ENCODE measurements around the gene TREH.
"Not testable (repeated sequence)": the region's sequence is repeated elsewhere in the genome, so short reads cannot be mapped to it uniquely, and the experiment has no call there.

Gene TREH

DNA sequence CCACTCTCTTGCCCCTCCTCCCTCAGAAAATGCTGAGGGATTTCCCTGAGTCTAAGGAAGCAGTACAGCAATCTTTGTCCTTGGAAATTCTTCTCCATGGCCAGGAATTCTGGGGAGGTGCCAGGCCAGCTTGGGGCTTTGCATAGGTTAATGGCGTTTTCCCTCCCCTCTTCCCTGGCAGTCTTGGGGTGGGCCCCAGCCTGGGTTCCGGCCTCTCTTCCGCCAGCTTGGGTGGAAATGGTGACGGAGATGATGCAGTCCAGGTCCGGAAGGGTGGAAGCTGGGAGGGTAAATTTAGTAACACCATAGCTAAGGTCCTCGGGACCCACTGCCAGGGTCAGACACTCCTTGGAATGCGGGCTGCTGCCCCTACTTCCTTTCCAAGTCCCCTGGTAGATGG is 67.1 kb downstream of the TREH start:
- DNase-seq (ENCODE audit: low read depth in 1 of 2, low spot score in 1 of 2) = no peak

- DNase-seq (ENCODE audit: low read depth in 1 of 2, low spot score in 1 of 2) = not testable (repeated sequence)
Observed at GRCh38 chr11:118611433-118611795, 68.0 kb downstream of the TREH start.

GRCh38 chr11:118610773-118611432 is 68.5 kb downstream of the TREH start:
- DNase-seq (ENCODE audit: low read depth in 1 of 2, low spot score in 1 of 2) = peak; percentile 75 to 76

DNA sequence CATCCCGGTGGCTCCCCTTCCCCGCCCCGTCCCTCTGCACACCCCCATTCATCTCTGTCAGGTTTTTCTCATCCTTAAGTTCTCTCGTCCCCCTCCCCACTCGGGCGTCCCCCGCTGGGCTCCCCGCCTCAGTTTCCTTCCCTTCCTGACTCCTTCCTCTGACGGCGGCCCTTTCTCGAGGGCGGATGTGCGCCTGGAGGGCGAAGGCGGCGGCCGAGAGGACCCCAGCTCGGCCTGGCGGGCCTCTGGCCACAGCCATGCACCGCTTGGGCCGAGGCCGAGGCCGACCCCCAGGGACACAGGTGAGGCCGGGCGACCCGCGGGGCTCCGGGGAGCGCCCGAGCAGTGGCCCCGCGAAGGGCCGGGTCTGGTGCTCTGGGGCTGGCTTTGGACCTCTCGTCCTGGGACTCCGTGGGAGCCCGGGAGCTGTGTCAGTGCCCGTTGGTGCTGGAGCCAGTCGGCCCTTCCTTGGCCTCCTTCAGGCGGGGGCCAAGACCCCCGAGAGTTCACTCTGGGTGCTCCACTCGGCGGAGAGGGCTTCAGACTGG is 69.2 kb downstream of the TREH start:
- DNase-seq (ENCODE audit: low read depth in 1 of 2, low spot score in 1 of 2) = no peak

DNA sequence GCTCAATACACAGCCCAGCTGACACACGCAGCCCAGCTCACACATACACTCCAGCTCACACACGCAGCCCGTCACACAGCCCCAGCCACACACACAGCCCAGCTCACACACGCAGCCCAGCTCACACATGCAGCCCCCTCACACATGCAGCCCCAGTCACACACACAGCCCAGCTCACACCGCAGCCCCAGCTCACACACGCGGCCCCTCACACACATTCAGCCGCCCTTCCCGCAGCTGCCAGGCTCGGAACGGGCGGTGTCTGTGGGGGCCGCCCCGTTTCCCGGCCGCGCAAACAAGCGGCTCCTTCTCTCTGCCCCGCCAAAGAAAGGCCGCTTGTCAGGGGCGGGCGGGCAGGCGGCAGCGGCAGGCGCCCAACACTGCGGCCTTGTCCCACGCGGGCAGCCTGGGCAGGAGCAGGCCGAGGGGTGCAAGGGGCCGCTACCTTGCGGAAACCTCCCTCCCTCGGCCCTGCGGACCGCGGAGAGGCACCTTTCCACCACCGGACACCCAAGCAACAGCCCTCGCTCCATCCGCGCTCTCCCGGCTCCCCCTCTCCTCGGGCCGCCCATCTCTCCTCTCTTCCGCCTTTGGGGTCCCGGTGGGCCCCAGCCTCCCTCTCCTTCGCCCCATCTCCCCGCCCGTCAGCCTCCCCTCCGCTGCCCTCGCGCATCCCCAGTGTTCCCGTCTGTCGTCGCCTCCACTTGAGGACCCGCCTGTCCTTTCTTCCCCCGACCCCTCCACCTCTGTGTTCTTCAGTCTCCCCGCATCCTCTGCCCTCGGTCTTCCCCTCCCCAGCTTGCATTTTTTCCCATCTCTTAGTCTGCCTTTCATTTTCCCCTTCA is 69.8 kb downstream of the TREH start:
- no peak for DNase-seq (ENCODE audit: low read depth in 1 of 2, low spot score in 1 of 2)

- DNase-seq (ENCODE audit: low read depth in 1 of 2, low spot score in 1 of 2) = peak; percentile 52 to 60
Observed at GRCh38 chr11:118608360-118609227, 70.9 kb downstream of the TREH start.

GRCh38 chr11:118607401-118608359 is 71.8 kb downstream of the TREH start, which contains the start of gene PHLDB1:
PHLDB1 (plus strand) TSS chr11:118607615; CDS start chr11:118613837, 6,222 bp downstream.
- peak in 1 of 2 donors; percentile 16 for DNase-seq (ENCODE audit: low read depth in 1 of 2, low spot score in 1 of 2)

Data from activated CD4-positive, alpha-beta T cell treated with anti-CD3 and anti-CD28 coated beads, Interleukin-2, amount 50 U/mL, for 24 hours (primary cell).